DOHH2 (cell line): ENCODE data around the gene SH2D1B.

Source experiments
- EZH2phosphoT487 ChIP-seq: fragments of 200-600 bp; sonication (generic); IDR thresholded peaks from 2 replicates; pipeline ENCODE4 v1.6.1; 2017; ENCODE audit warnings: borderline replicate concordance, mild to moderate bottlenecking, antibody characterized with exemption, low read length, moderate library complexity, mixed read lengths
- TF ChIP-seq, protein P1 (sequence below): fragments of 200-600 bp; sonication (generic); IDR thresholded peaks from one replicate; pipeline ENCODE4 v1.5.1; 2014; ENCODE audit warnings: antibody characterized with exemption, mild to moderate bottlenecking, low read depth, low read length; ENCODE audit not compliant: poor library complexity, severe bottlenecking

DNA sequence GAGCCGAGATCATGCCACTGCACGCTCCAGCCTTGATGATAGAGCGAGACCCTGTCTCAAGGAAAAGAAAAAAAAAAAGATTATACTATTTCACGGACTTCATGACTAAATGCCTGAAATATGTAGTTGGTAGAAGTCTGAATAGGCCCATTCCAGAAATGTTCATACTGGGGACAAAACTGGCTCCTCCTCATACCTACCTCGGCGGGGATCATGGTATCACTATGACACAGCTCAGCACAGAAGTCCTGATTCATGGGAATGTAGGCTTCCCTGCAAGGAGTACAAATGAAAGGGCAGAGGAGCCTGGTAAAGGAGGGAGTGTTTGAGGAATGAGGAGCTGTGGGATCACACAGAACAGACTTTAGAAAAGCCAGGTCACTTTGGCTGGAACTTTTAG, 40.3 kb downstream of the SH2D1B start:
- TF ChIP-seq, protein P1, sequence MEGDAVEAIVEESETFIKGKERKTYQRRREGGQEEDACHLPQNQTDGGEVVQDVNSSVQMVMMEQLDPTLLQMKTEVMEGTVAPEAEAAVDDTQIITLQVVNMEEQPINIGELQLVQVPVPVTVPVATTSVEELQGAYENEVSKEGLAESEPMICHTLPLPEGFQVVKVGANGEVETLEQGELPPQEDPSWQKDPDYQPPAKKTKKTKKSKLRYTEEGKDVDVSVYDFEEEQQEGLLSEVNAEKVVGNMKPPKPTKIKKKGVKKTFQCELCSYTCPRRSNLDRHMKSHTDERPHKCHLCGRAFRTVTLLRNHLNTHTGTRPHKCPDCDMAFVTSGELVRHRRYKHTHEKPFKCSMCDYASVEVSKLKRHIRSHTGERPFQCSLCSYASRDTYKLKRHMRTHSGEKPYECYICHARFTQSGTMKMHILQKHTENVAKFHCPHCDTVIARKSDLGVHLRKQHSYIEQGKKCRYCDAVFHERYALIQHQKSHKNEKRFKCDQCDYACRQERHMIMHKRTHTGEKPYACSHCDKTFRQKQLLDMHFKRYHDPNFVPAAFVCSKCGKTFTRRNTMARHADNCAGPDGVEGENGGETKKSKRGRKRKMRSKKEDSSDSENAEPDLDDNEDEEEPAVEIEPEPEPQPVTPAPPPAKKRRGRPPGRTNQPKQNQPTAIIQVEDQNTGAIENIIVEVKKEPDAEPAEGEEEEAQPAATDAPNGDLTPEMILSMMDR, result no peak
- no peak for TF ChIP-seq EZH2phosphoT487
